Measurements from ENCODE around the gene IMMP2L.

The IMMP2L gene

DNA sequence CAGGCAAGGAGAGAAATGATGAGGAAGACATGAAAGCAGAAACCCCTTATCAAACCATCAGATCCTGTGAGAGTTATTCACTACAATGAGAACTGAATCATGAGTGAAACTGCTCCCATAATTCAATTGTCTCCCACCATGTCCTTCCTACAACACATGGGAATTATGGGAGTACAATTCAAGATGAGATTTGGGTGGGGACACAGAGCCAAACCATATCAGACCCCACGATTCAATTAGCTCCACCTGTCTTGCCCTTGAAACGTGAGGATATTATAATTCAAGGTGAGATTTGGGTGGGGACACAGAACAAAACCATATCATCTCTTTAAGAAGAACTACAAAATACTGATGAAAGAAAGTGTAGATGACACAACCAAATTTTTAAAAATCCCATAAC, 128.9 kb downstream of the IMMP2L start:
- H3K27ac Mint-ChIP-seq = no peak overlapping the region

DNA sequence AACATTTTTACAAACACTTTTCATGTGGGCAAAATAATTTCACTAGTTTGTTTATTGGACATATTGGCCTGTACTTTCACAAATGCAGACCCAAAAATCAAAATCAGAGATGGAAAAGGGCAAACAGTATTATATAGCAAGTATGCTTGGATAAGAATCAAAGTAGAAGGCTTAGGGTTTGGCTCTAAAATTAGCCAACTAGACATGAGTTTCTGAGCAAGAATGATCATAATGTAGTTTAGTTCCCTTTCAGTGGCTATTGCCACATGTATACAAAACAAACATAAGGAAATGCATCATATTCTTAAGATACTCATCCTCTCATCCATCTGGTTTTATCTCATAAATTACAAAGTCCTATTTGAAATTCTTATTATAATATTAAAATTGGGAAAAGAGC, 132.5 kb downstream of the IMMP2L start:
- H3K4me3 Mint-ChIP-seq = no peak overlapping the region
- H3K4me1 Mint-ChIP-seq (ENCODE audit: low read depth) = no peaks in the 10 kb centered on the region
- peaks cover 48% of the 10 kb centered on the region for H3K36me3 Mint-ChIP-seq (ENCODE audit: low read depth)
- H3K9me3 Mint-ChIP-seq = peaks cover 12% of the 10 kb centered on the region
- DNase-seq = no peak
- no peaks in the 10 kb centered on the region for H3K27me3 Mint-ChIP-seq
- no peak overlapping the region for H3K27ac Mint-ChIP-seq

More for the DNA sequence above, 128.9 kb downstream of the IMMP2L start:
- DNase-seq = no peak
- Mint-ChIP-seq H3K9me3 (peaks cover 22% of the 10 kb centered on the region), H3K27me3 (no peaks in the 10 kb centered on the region), H3K4me1 (ENCODE audit: low read depth) (no peaks in the 10 kb centered on the region), H3K36me3 (ENCODE audit: low read depth) (peaks cover 46% of the 10 kb centered on the region), H3K4me3 (no peak overlapping the region)

DNA sequence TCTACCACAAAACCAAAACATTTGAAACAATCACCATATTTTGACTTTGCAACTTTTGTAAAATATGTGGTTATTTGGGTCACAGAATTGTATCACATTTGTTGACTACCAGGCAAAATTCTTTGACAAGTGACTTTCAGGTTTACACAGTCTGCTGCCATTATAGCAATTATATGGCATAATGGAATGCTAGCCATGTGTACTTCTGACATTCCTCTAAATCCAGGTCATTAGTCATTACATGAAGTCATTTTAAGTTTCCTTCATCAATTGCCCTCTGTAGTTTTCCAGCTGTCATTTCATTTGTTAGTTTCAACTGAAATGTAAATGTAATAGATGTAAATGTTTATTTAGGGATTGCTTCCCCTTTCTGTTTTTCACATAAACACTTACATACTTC, 137.5 kb downstream of the IMMP2L start:
- peaks cover 16% of the 10 kb centered on the region for H3K9me3 Mint-ChIP-seq
- H3K4me1 Mint-ChIP-seq (ENCODE audit: low read depth) = no peaks in the 10 kb centered on the region
- peaks cover 34% of the 10 kb centered on the region for H3K36me3 Mint-ChIP-seq (ENCODE audit: low read depth)
- H3K27ac Mint-ChIP-seq = no peak overlapping the region
- no peaks in the 10 kb centered on the region for H3K27me3 Mint-ChIP-seq
- no peak overlapping the region for H3K4me3 Mint-ChIP-seq
- no peak for DNase-seq

DNA sequence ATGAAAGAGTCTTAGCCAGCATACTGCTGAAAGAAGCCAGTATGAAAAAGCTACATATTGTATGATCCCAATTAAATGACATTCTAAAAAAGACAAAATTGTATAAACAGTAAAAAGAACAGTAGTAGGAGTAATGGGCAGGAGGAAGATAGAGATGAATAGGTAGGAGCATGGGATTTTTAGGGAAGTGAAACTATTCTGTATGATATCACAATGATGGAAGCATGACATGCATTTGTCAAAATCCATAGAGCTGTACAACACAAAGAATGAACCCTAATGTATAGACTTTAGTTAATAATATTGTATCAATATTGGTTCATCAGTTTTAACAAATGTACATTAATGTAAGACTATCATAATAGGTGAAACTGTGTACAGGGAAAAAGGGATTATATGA, 147.9 kb downstream of the IMMP2L start:
- Mint-ChIP-seq H3K27me3 (no peaks in the 10 kb centered on the region), H3K4me3 (no peak overlapping the region), H3K9me3 (no peaks in the 10 kb centered on the region), H3K36me3 (ENCODE audit: low read depth) (peaks cover 4% of the 10 kb centered on the region), H3K4me1 (ENCODE audit: low read depth) (no peaks in the 10 kb centered on the region), H3K27ac (no peak overlapping the region)
- DNase-seq = no peak

DNA sequence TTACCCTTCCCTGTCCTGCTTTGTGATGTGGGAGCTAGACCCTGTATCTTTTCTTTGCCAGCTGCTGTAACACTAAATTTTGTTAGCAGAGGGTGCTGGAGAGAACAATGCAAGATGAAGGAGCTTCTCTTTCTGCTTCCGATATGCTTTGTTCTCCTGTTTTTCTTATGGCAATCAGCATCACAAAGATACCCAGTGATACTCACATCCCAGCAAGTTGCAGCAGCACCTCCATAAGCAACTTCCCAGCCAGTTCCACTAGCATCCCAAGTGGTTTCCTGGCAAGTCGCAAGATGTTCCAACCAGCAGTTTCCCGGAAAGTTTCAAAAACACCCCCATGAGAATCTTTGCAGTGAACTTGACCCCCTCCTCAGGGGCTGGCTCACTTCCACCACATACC, 148.6 kb downstream of the IMMP2L start:
- Mint-ChIP-seq H3K4me3 (no peak overlapping the region), H3K27ac (no peak overlapping the region)

DNA sequence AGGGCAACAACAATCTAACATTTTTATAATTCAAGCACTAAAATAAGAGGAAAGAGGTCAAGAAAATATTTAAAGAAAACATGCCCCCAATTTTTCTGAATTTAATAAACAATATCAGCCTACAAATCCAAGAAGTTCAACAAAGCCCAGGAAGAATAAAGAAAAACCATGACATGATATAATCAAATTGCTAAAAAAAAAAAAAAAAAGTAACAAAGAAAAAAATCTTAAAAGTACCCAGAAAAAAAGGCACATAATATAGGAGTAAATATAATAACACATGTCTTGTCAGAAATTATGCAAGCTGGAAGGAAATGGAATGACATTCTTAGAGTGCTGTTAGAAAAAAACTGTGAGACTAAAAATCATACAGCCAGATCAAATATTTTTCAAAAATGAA, 151.4 kb downstream of the IMMP2L start:
- peaks cover 8% of the 10 kb centered on the region for H3K36me3 Mint-ChIP-seq (ENCODE audit: low read depth)
- H3K27ac Mint-ChIP-seq = no peak overlapping the region
- no peaks in the 10 kb centered on the region for H3K9me3 Mint-ChIP-seq
- DNase-seq = no peak
- H3K27me3 Mint-ChIP-seq = no peaks in the 10 kb centered on the region
- no peaks in the 10 kb centered on the region for H3K4me1 Mint-ChIP-seq (ENCODE audit: low read depth)
- no peak overlapping the region for H3K4me3 Mint-ChIP-seq

More for the DNA sequence above, 148.6 kb downstream of the IMMP2L start:
- H3K4me1 Mint-ChIP-seq (ENCODE audit: low read depth) = no peaks in the 10 kb centered on the region
- H3K27me3 Mint-ChIP-seq = no peaks in the 10 kb centered on the region
- DNase-seq = no peak
- no peaks in the 10 kb centered on the region for H3K9me3 Mint-ChIP-seq
- H3K36me3 Mint-ChIP-seq (ENCODE audit: low read depth) = peaks cover 4% of the 10 kb centered on the region

DNA sequence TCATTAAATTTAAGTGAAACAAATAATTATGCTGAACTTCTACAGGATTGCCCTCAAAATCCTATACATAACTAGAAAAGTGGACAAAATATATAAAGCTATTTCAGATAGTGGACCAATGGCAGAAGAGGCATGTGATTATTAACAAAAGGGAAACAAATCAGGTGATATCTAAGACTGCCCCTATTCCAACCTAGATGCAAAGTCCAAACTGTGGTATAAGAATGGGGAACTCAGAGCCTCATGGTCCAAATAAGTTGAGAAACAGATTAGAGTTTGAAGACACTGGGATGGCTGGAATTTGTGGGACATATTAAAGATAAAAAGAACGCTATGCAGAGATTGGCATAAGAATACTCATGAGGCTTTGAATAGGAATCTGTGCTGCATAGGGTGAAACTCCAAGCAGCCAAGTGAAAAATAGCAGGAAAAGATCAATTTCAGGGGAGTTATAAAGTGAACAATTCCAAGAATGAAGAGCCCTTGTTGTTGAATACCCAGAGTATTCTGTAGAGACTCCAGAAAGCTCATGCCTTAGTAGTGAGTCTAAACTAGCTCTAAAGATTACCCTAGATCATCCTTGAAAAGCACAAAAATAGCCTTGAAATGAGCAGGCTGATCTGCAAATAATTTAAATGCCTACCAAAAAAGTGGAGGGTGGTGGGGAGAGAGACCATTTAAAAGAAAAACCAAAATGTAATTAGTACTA, 152.4 kb downstream of the IMMP2L start:
- Mint-ChIP-seq H3K9me3 (no peaks in the 10 kb centered on the region), H3K27ac (no peak overlapping the region), H3K4me3 (no peak overlapping the region), H3K27me3 (no peaks in the 10 kb centered on the region), H3K36me3 (ENCODE audit: low read depth) (peaks cover 8% of the 10 kb centered on the region), H3K4me1 (ENCODE audit: low read depth) (no peaks in the 10 kb centered on the region)
- no peak for DNase-seq

DNA sequence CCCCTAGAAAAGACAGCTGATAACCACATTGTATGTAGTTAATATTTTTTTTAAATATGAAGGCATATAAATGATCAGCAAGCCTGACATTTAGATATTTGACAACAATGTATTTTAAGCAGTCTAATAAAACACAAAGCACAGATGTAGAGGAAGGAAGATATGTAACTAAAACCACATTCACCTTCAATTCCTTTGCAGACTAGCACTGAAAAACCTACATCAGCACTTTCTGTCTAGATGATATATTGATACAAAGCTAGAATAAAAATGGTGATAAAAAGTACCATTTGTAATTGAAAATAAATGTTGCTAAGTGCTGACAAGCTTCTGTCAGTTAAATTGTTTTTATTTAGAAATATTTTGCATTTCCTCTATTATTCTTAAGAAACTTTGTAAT, 153.6 kb downstream of the IMMP2L start:
- H3K27ac Mint-ChIP-seq = no peak overlapping the region
- H3K36me3 Mint-ChIP-seq (ENCODE audit: low read depth) = peaks cover 8% of the 10 kb centered on the region
- no peak for DNase-seq
- H3K4me3 Mint-ChIP-seq = no peak overlapping the region
- H3K27me3 Mint-ChIP-seq = no peaks in the 10 kb centered on the region
- H3K4me1 Mint-ChIP-seq (ENCODE audit: low read depth) = no peaks in the 10 kb centered on the region
- no peaks in the 10 kb centered on the region for H3K9me3 Mint-ChIP-seq

DNA sequence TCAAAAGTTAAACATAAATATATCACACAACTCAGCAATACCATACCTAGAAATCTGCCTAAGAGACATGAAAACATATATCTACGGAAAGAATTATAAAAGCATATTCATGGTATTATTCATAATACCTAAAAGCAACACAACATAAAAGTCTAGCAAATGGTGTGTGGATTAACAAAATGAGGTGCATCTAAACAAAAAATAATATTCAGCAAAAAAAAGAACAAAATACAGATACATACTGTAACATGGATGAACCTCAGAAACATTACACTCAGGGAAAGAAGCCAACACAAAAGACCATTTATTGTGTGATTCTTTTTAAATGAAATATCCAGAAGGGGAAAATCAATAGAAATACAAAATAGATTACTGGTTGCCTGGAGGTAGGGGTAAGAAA, 155.0 kb downstream of the IMMP2L start:
- H3K4me3 Mint-ChIP-seq = no peak overlapping the region
- peaks cover 12% of the 10 kb centered on the region for H3K36me3 Mint-ChIP-seq (ENCODE audit: low read depth)
- H3K4me1 Mint-ChIP-seq (ENCODE audit: low read depth) = no peaks in the 10 kb centered on the region

DNA sequence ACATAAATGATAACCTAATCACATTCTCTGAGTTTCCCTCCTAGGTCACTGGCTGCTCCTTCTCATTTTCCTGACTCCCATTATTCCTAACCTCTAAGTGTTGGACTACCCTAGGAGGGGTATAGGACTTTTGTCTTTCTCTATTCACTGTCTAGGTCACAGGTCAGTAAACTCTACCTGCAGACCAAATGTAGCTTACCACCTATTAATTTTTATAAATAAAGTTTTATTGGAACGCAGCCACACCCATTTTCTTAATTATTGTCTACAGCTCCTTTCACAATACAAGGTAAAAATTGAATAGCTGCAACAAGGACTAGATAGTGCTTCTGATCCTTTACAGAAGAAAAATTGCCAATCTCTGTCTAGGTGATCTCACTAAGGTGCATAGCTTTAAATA, 156.7 kb downstream of the IMMP2L start:
- Mint-ChIP-seq H3K36me3 (ENCODE audit: low read depth) (peaks cover 8% of the 10 kb centered on the region), H3K4me3 (no peak overlapping the region), H3K9me3 (peaks cover 4% of the 10 kb centered on the region), H3K4me1 (ENCODE audit: low read depth) (no peaks in the 10 kb centered on the region), H3K27me3 (no peaks in the 10 kb centered on the region), H3K27ac (no peak overlapping the region)
- DNase-seq = no peak

More for the DNA sequence above, 155.0 kb downstream of the IMMP2L start:
- H3K27ac Mint-ChIP-seq = no peak overlapping the region
- H3K27me3 Mint-ChIP-seq = no peaks in the 10 kb centered on the region
- peaks cover 4% of the 10 kb centered on the region for H3K9me3 Mint-ChIP-seq
- no peak for DNase-seq

DNA sequence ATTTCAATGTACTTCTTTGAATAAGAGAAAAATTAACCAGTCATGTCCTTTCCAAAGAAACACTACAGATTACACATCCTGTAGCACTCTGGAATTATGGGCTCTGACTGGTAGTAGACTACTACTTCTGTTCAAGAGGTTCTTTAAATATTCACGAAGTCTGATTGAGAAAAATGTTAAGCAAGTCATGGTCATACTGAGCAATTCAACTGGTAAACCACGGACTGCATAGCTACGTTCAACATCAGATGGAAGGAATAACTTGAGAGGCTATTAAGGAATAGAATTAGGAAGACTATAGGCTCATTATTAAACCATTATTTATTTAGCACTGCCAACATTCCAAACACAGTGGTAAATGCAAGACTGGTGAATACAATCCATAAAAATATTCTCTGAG, 160.8 kb downstream of the IMMP2L start:
- H3K27me3 Mint-ChIP-seq = no peaks in the 10 kb centered on the region
- DNase-seq = no peak
- H3K27ac Mint-ChIP-seq = no peak overlapping the region
- peaks cover 8% of the 10 kb centered on the region for H3K9me3 Mint-ChIP-seq
- H3K4me1 Mint-ChIP-seq (ENCODE audit: low read depth) = no peaks in the 10 kb centered on the region
- H3K4me3 Mint-ChIP-seq = no peak overlapping the region
- peaks cover 7% of the 10 kb centered on the region for H3K36me3 Mint-ChIP-seq (ENCODE audit: low read depth)

DNA sequence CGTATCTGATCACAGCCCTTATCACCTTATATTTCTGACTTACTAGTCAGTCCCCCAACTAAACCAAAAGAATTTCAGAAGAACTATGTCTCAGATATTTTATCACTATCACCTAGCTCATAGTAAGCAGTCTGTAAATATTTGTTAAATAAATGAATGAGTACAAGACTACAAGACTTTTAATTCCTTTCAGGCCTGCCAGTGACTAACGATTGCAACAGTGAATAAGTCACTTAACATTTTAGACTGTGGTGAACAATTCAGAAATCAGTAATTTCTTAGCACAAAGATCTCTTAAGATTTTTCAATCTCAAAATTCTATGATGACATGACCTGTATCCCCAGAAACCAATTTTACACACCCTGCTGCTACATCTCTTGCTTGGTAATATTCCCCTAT, 162.2 kb downstream of the IMMP2L start:
- Mint-ChIP-seq H3K4me1 (ENCODE audit: low read depth) (no peaks in the 10 kb centered on the region), H3K36me3 (ENCODE audit: low read depth) (peaks cover 8% of the 10 kb centered on the region), H3K27me3 (no peaks in the 10 kb centered on the region), H3K27ac (no peak overlapping the region), H3K9me3 (peaks cover 10% of the 10 kb centered on the region), H3K4me3 (no peak overlapping the region)
- DNase-seq = no peak

DNA sequence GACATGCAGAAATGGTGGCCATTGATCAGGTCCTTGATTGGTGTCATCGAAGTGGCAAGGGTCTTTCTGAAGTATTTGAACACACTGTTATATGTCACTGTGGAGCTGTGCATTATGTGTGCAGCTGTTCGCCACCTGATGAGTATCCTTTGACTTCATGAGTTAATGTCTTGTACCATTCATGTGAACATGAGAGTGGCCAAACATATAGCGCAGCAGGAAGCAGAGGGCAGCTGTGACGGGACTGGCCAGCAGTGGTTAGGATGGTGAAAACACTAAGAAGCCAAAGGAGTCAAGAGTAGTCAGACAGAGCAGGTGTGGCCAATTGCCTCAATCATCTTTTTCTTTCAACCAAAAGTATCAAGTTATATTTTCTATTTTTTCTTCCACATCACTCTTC, 167.4 kb downstream of the IMMP2L start:
- no peak for DNase-seq
- peaks cover 6% of the 10 kb centered on the region for H3K9me3 Mint-ChIP-seq

DNA sequence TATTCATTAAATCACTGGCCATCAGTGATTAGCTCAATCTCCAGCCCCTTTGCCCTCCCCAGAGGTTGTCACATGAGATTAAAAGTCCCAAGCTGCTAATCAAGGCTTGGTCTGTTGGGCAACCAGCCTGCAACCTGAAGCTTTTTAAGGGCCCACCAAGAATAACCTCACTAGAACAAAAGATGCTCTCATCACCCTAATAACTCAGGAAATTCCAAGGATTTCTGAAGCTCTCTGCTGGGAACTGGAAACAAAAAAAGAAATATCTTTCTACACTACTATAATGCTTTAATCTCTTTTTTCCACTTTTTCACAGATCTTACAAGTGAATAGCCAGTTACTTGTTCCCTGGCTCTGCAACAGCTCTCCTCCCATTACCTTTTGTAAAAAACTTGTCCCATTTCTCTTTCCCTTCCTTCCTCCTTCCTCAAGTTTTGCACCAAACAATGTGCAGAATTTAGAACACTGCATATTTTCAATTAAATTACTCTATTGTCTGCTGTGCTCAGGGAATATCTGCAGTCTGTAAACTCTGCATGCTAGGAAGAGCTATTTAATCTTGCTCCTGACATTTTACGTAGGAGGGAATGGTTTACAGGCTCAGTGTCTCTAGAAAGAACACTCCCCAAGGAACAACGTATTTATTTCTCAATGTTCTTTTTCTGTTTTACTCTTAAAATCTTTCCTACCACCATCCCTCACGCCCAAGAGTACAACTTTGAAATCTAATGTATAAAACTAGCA, 169.1 kb downstream of the IMMP2L start:
- Mint-ChIP-seq H3K27ac (no peak overlapping the region), H3K9me3 (peaks cover 3% of the 10 kb centered on the region), H3K36me3 (ENCODE audit: low read depth) (peaks cover 17% of the 10 kb centered on the region), H3K27me3 (no peaks in the 10 kb centered on the region), H3K4me3 (no peak overlapping the region), H3K4me1 (ENCODE audit: low read depth) (no peaks in the 10 kb centered on the region)
- DNase-seq = no peak

More for the DNA sequence above, 167.4 kb downstream of the IMMP2L start:
- H3K27ac Mint-ChIP-seq = no peak overlapping the region
- no peaks in the 10 kb centered on the region for H3K27me3 Mint-ChIP-seq
- no peaks in the 10 kb centered on the region for H3K4me1 Mint-ChIP-seq (ENCODE audit: low read depth)
- H3K4me3 Mint-ChIP-seq = no peak overlapping the region
- H3K36me3 Mint-ChIP-seq (ENCODE audit: low read depth) = peaks cover 19% of the 10 kb centered on the region

DNA sequence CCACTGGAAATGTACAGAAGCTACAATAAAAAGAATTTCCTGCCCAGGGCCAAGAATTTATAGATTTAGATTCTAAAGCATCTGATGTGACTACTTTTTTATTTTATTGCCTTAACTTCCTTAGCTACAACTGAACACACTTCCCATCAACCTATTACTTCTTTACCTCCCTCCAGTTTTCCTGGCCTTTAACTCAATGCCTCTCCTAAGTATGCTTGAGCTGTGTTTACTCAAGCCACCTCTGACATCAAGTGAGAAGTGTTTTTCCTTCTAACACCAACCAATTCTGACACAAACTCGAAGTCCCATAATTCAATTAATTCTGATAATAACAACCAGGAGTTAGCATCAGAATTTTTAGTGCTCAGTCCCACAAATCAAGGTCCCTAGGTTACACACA, 170.0 kb downstream of the IMMP2L start:
- DNase-seq = no peak
- Mint-ChIP-seq H3K27me3 (no peaks in the 10 kb centered on the region), H3K4me1 (ENCODE audit: low read depth) (no peaks in the 10 kb centered on the region), H3K9me3 (peaks cover 3% of the 10 kb centered on the region), H3K36me3 (ENCODE audit: low read depth) (peaks cover 17% of the 10 kb centered on the region), H3K4me3 (no peak overlapping the region), H3K27ac (no peak overlapping the region)

Data from activated T-cell treated with anti-CD3 and anti-CD28 coated beads, Interleukin-2, amount 50 U/mL, for 24 hours (primary cell).